Ishikawa (cell line): ENCODE data around the gene DHX30.

Experiments
- CEBPB ChIP-seq: IDR thresholded peaks from 2 replicates; pipeline ENCODE4 v1.6.1; 2012
- EP300 ChIP-seq: IDR thresholded peaks from 2 replicates; pipeline ENCODE4 v1.6.1; 2012; ENCODE audit warnings: borderline replicate concordance
- FOXM1 ChIP-seq: IDR thresholded peaks from 2 replicates; pipeline ENCODE4 v1.6.1; 2012; ENCODE audit warnings: low read depth, borderline replicate concordance
- MAX ChIP-seq: IDR thresholded peaks from 2 replicates; pipeline ENCODE4 v1.6.1; 2012
- NFIC ChIP-seq: IDR thresholded peaks from 2 replicates; pipeline ENCODE4 v1.6.1; 2012
- RAD21 ChIP-seq: IDR thresholded peaks from 2 replicates; pipeline ENCODE4 v1.6.1; 2012; ENCODE audit warnings: low read depth
- REST ChIP-seq: IDR thresholded peaks from 2 replicates; pipeline ENCODE4 v1.6.1; 2012; ENCODE audit warnings: low read depth, mild to moderate bottlenecking
- TAF1 ChIP-seq: IDR thresholded peaks from 2 replicates; pipeline ENCODE4 v1.6.1; 2012; ENCODE audit warnings: low read depth, mild to moderate bottlenecking

- TF ChIP-seq FOXM1 = no peak
- TF ChIP-seq NFIC = no peak
- TF ChIP-seq REST = no peak
- TF ChIP-seq CEBPB = no peak
- TF ChIP-seq EP300 = no peak
- no peak for TF ChIP-seq TAF1
- no peak for TF ChIP-seq MAX
- no peak for TF ChIP-seq RAD21
Observed at GRCh38 chr3:47841786-47842349, 38.9 kb downstream of the DHX30 start.
